Measurements from ENCODE around the gene PCOLCE2.
A peak's percentile ranks its signal among the peaks of the same experiment; 100 is the strongest.

Gene PCOLCE2

GRCh38 chr3:142904639-142905436 lies 16.0 kb upstream of the PCOLCE2 start:
- H3K9me3 ChIP-seq (ENCODE audit: severe bottlenecking) = no peaks in the 10 kb centered on the region
- H3K27ac ChIP-seq (ENCODE audit: poor library complexity, severe bottlenecking) = no peak overlapping the region
- DNase-seq (ENCODE audit: low spot score) (no peak), ATAC-seq (ENCODE audit: low read depth) (peak; percentile 49; the same call in 1 of the 3 replicates)
- peak; percentile 24 for TF ChIP-seq CTCF (IDR thresholded peaks at IDR 0.05; ENCODE audit: poor library complexity, severe bottlenecking)
- H3K27me3 ChIP-seq (ENCODE audit: insufficient read depth, poor library complexity, severe bottlenecking) = no peaks in the 10 kb centered on the region
- no peak overlapping the region for H3K4me3 ChIP-seq (ENCODE audit: severe bottlenecking)
- no peaks in the 10 kb centered on the region for H3K4me1 ChIP-seq (ENCODE audit: insufficient read depth, poor library complexity, severe bottlenecking)
- no peaks in the 10 kb centered on the region for H3K36me3 ChIP-seq (ENCODE audit: low read depth)

GRCh38 chr3:142902356-142902755 lies 13.5 kb upstream of the PCOLCE2 start:
- DNase-seq (ENCODE audit: low spot score) (no peak), ATAC-seq (ENCODE audit: low read depth) (no peak)
- Histone ChIP-seq H3K4me1 (ENCODE audit: insufficient read depth, poor library complexity, severe bottlenecking) (no peaks in the 10 kb centered on the region), H3K4me3 (ENCODE audit: severe bottlenecking) (no peak overlapping the region), H3K27me3 (ENCODE audit: insufficient read depth, poor library complexity, severe bottlenecking) (no peaks in the 10 kb centered on the region), H3K27ac (ENCODE audit: poor library complexity, severe bottlenecking) (no peak overlapping the region), H3K9me3 (ENCODE audit: severe bottlenecking) (no peaks in the 10 kb centered on the region), H3K36me3 (ENCODE audit: low read depth) (no peaks in the 10 kb centered on the region)
- TF ChIP-seq CTCF (IDR thresholded peaks at IDR 0.05; ENCODE audit: poor library complexity, severe bottlenecking) = no peak

GRCh38 chr3:142898346-142899213 lies 9.7 kb upstream of the PCOLCE2 start:
- Histone ChIP-seq H3K36me3 (ENCODE audit: low read depth) (no peaks in the 10 kb centered on the region), H3K27ac (ENCODE audit: poor library complexity, severe bottlenecking) (no peak overlapping the region), H3K4me3 (ENCODE audit: severe bottlenecking) (no peak overlapping the region), H3K27me3 (ENCODE audit: insufficient read depth, poor library complexity, severe bottlenecking) (no peaks in the 10 kb centered on the region), H3K4me1 (ENCODE audit: insufficient read depth, poor library complexity, severe bottlenecking) (no peaks in the 10 kb centered on the region), H3K9me3 (ENCODE audit: severe bottlenecking) (no peaks in the 10 kb centered on the region)
- no peak for DNase-seq (ENCODE audit: low spot score)
- no peak for TF ChIP-seq CTCF (IDR thresholded peaks at IDR 0.05; ENCODE audit: poor library complexity, severe bottlenecking)
- no peak for ATAC-seq (ENCODE audit: low read depth)

- Histone ChIP-seq H3K4me3 (ENCODE audit: severe bottlenecking) (no peak overlapping the region), H3K4me1 (ENCODE audit: insufficient read depth, poor library complexity, severe bottlenecking) (no peaks in the 10 kb centered on the region), H3K27me3 (ENCODE audit: insufficient read depth, poor library complexity, severe bottlenecking) (no peaks in the 10 kb centered on the region), H3K9me3 (ENCODE audit: severe bottlenecking) (no peaks in the 10 kb centered on the region), H3K36me3 (ENCODE audit: low read depth) (no peaks in the 10 kb centered on the region), H3K27ac (ENCODE audit: poor library complexity, severe bottlenecking) (no peak overlapping the region)
- TF ChIP-seq CTCF (IDR thresholded peaks at IDR 0.05; ENCODE audit: poor library complexity, severe bottlenecking) = no peak
- ATAC-seq (ENCODE audit: low read depth) (no peak), DNase-seq (ENCODE audit: low spot score) (no peak)
Observed at GRCh38 chr3:142897807-142898206, 8.9 kb upstream of the PCOLCE2 start.

Measured in RWPE2 (cell line).